SW480 (cell line): ENCODE results near the gene SIRPA.

Experiments
- DNase-seq: peaks from one replicate; pipeline ENCODE4 v3.0.0-alpha.2; 2016; ENCODE audit warnings: low spot score

The SIRPA gene

DNA sequence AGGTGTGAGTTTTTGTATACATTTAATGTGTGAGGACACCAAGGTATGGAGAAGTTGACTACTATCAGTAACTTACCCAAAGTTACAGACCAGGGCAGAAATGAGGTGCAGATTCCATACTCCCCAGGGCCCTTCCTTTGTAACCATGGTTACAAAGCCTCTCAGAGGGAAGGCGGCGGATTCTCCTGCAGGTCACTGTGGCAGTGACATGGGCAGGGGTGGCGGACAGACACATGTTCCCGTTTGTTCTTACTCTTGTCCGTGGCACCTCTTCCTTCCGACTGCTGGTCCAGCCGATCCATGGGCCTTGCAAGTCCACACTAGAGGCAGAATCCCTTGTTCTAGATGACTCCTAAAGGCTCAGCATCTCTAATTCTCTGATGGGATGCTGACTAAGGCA lies 55.6 kb downstream of the SIRPA start:
- DNase-seq = no peak

DNA sequence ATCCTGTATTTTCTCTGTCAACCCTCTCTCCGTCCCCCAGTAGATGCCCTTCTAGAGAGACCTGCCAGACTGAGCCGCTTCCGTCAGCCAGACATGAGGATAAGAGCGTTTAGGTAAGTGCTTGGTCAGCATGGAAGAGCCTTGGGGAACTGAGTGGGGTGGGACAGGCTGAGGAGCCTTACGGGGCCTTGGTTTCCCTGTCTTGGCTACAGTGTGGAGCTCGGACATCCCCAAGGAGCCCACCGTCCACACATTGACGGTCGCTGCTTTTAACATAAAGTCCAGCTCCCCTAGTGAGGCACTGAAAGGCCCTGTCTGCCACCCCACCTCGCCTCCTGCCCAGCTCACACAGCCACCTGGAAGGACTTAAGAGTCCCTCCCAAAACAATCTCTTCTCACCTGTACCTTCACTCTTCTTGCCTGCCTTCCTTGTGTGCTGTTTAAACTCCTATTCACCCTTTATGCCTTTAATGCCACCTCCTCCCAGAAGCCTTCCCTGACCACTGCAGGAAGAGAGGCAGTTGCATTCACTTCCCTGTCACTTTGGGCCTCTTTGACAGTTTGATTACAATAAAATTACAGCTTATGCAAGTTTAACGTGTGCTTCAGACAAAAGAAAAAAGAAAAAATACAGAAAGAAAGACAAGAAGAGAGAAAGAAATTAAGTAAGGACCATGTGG lies 56.4 kb downstream of the SIRPA start:
- DNase-seq = no peak

DNA sequence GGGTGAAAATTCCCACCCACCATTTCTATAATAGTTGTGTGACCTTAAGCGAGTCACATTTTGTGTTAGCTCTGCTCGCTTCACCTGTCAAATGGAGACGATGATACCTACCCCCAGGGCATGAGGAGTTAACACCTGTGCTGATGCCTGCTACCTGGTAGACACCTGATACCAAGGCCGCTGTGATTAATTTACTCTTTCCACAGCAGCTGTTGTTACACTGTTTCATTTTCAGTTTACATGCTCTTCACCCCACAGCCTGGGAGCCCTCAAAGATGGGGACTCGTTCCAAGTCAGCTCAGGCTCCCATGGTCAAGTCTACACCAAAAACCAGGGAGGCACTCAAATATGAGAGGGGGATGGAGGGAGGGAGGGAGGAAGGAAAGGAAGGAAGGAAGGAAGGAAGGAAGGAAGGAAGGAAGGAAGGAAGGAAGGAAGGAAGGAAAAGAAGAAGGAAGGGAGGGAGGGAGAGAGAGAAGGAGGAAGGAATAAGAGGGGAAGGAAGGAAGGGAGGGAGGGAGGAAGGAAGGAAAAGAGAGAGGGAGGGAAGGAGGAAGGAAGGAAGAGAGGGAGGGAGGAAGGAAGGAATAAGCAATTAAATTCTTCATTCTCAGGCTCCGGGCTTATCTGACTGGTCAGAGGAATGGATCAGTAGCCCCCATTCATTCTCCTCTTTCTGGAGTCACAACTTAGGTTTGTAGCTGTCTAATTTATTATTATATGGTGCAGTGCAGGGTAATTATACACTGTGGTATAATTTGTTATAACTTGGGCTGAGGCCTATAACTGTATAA lies 57.7 kb downstream of the SIRPA start:
- no peak for DNase-seq

- DNase-seq = no peak
Observed at GRCh38 chr20:1953621-1954020, 58.4 kb downstream of the SIRPA start.

GRCh38 chr20:1955217-1955616 lies 60.0 kb downstream of the SIRPA start:
- no peak for DNase-seq

- DNase-seq = no peak
Observed at GRCh38 chr20:1958426-1958825, 63.2 kb downstream of the SIRPA start.

DNA sequence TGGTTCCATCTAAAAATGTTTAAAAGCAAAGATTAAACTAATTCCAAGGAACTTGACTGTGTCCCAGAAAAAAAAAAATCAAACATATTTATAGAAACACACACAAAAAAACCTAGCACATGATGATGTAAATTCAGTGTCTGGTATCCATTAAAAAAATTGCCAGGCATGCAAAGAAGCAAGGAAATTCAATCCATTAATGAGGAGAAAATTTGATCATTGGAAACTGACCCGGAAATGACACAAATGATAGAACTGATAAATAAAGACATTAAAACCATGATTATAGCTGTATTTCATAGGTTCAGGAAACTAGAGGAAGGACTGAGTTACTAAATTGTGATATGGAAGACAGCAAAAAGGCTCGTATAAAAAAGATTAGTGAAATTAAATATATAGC lies 63.9 kb downstream of the SIRPA start:
- DNase-seq = no peak

GRCh38 chr20:1961374-1961773 lies 66.2 kb downstream of the SIRPA start:
- DNase-seq = no peak

GRCh38 chr20:1964061-1964460 lies 68.9 kb downstream of the SIRPA start:
- no peak for DNase-seq

GRCh38 chr20:1964659-1965405 lies 69.6 kb downstream of the SIRPA start:
- DNase-seq = no peak

- peak; percentile 58 for DNase-seq
Observed at GRCh38 chr20:1965520-1966351, 70.5 kb downstream of the SIRPA start.

DNA sequence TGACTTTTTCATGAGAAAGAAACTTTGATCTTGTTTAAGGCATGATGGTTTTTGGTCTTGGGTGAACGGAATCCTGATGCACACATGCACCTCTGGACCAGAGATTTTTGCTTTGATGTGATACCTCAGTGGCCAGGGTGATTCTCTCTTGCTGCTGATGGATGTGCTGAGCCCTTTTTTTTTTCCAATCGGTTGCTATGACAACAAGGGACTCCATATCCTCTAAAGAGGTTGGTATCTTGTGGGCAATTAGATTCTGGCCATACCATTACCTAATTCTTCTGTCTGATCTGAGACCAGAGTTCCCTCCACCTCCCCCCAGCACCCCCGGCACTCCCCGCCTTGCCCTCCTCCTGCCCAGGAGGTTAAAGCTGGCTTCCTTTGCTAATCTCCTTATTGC lies 73.8 kb downstream of the SIRPA start:
- no peak for DNase-seq

GRCh38 chr20:1971893-1972586 lies 76.8 kb downstream of the SIRPA start:
- no peak for DNase-seq

DNA sequence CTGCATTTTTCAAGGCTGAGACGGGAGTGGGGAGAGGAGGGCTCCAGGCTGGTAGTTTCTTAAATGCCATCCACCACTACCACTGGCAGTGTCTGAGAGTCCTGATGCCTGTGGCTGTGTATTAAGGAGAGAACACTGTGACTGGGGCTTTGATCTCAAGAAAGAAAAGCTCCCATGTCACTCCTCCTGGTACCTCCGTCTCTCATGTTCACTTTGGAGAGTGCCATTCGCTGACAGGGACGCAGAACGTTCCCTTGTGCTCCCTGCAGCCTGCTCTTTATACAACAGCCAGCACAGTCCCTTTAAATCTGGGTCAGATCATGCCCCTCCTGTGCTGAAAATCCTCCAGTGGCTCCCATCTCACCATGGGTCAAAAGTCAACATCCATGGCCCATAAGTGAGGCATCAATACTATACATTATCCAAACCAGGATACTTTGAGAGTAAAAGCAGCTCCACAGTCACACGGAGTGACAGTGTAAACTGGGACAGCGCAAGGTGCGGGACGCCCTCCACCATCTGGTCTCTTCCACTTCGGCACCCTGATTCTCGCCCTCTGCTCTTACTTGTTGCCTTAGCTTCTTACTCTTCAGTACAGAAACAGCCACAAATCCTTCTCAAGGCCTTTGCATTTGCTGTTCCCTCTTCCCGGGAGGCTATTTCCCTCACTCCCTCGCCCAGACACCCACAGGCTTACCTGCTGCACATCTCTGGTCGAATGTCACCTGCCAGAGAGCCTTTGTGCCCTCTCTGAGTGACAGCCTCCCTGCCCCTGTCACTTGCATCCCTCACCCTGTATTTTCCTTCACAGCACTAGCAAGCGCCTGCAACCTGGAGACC lies 78.6 kb downstream of the SIRPA start:
- DNase-seq = no peak

DNA sequence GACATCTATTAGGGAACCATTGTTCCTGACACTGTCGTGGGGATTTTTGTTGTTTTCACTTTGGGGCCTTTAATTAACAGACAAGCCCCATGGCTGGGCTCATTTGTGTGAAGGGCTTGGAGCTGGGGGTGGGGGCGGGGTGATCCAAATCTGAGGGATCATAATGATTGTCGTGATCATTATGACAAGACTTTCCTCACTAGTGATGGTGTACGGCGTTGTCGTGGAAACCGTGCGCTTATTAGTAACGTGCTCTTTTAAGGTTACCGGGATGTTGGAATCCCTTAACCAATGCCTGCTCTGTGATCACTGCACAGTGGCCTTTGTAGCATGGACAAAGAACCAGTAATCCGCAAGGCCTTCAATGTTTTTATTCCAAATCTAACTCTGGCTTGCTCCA lies 80.1 kb downstream of the SIRPA start:
- no peak for DNase-seq

GRCh38 chr20:1979106-1979778 lies 84.0 kb downstream of the SIRPA start:
- no peak for DNase-seq

- no peak for DNase-seq
Observed at GRCh38 chr20:1982686-1983085, 87.5 kb downstream of the SIRPA start.

GRCh38 chr20:1983301-1983700 lies 88.1 kb downstream of the SIRPA start:
- no peak for DNase-seq

GRCh38 chr20:1987826-1988225 lies 92.6 kb downstream of the SIRPA start:
- DNase-seq = no peak
